Bronchial epithelial cell (primary cell): Measurements from ENCODE around the gene PRSS8. TPM values are rescaled to one million over a fixed set of nuclear protein-coding genes. Genes with fewer than 3 reads are reported as not detected.

Experiments used
- DNase-seq: peaks from one replicate; pipeline ENCODE4 v3.0.0-alpha.2; 2010; ENCODE audit warnings: low read depth
- FAIRE-seq: peaks from 2 replicates; lab custom pipeline; 2011; peaks lifted over from hg19 to GRCh38; lab: Jason Lieb, UNC
- H3K27me3 ChIP-seq: 2 replicates; pipeline ENCODE4 v1.5.1; 2011; ENCODE audit warnings: low read length; ENCODE audit not compliant: control insufficient read depth, insufficient read depth
- H3K36me3 ChIP-seq: 2 replicates; pipeline ENCODE4 v1.5.1; 2011; ENCODE audit warnings: low read length; ENCODE audit not compliant: control insufficient read depth, insufficient read depth
- H3K4me3 ChIP-seq: 2 replicates; pipeline ENCODE4 v1.5.1; 2011; ENCODE audit warnings: mild to moderate bottlenecking, low read depth, low read length, control low read depth
- total RNA-seq: library from RNA; depleted of rRNA; stranded (reverse); fragments of >200 nt; gene quantifications from 2 replicates; pipeline ENCODE4 v1.2.1, GENCODE V29; 2014
- TF ChIP-seq, protein P1 (sequence below): IDR thresholded peaks from 2 replicates; pipeline ENCODE4 v1.5.1; 2011; ENCODE audit warnings: mild to moderate bottlenecking, moderate library complexity, low read length, control low read depth, inconsistent platforms; ENCODE audit not compliant: insufficient read depth, severe bottlenecking

PRSS8 gene
- total RNA-seq, 1 donor from 2014 or later, result 15.0 TPM

- no peak for DNase-seq
- TF ChIP-seq, protein P1, sequence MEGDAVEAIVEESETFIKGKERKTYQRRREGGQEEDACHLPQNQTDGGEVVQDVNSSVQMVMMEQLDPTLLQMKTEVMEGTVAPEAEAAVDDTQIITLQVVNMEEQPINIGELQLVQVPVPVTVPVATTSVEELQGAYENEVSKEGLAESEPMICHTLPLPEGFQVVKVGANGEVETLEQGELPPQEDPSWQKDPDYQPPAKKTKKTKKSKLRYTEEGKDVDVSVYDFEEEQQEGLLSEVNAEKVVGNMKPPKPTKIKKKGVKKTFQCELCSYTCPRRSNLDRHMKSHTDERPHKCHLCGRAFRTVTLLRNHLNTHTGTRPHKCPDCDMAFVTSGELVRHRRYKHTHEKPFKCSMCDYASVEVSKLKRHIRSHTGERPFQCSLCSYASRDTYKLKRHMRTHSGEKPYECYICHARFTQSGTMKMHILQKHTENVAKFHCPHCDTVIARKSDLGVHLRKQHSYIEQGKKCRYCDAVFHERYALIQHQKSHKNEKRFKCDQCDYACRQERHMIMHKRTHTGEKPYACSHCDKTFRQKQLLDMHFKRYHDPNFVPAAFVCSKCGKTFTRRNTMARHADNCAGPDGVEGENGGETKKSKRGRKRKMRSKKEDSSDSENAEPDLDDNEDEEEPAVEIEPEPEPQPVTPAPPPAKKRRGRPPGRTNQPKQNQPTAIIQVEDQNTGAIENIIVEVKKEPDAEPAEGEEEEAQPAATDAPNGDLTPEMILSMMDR, result no peak
- FAIRE-seq, result no peak
- H3K36me3 ChIP-seq, result peaks cover 18% of the 10 kb centered on the region
- no peaks in the 10 kb centered on the region for H3K27me3 ChIP-seq
- no peak overlapping the region for H3K4me3 ChIP-seq
Measured at GRCh38 chr16:31131416-31131815, 4.1 kb downstream of the PRSS8 start.

DNA sequence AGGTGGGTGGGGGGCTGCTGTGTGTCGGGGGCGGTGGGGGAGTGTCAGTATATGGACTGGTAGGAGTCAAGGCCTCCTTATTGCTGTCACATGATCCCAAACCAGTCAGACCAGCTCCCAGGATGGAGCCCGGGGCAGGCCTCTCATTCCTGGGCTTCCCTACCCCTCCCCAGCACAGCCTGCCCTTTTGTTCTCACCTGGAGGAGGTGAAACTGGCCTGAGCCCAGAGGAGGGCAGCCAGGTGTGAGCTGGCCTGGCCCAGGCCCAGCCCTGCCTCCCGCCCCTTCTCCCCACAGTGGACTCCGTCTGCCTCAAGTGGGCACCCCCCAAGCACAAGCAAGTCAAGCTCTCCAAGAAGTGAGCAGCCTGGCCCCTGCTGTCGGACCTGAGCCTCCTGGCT, 4.6 kb downstream of the PRSS8 start:
- Histone ChIP-seq H3K36me3 (peaks cover 18% of the 10 kb centered on the region), H3K4me3 (no peak overlapping the region)
- DNase-seq, result peak; percentile 82

GRCh38 chr16:31130336-31130891, 5.1 kb downstream of the PRSS8 start:
- FAIRE-seq, result no peak
- Histone ChIP-seq H3K36me3 (peaks cover 18% of the 10 kb centered on the region), H3K4me3 (no peak overlapping the region), H3K27me3 (no peaks in the 10 kb centered on the region)
- DNase-seq, result no peak
- TF ChIP-seq, protein P1, result no peak

More for the DNA sequence above, 4.6 kb downstream of the PRSS8 start:
- FAIRE-seq, result no peak
- H3K27me3 ChIP-seq, result no peaks in the 10 kb centered on the region
- TF ChIP-seq, protein P1, result no peak

GRCh38 chr16:31129568-31130335, 5.8 kb downstream of the PRSS8 start:
- TF ChIP-seq, protein P1, result peak; percentile 26
- FAIRE-seq (peak; percentile 13), DNase-seq (no peak)
- Histone ChIP-seq H3K36me3 (peaks cover 18% of the 10 kb centered on the region), H3K27me3 (no peaks in the 10 kb centered on the region), H3K4me3 (no peak overlapping the region)

GRCh38 chr16:31128711-31129567, 6.6 kb downstream of the PRSS8 start:
- Histone ChIP-seq H3K4me3 (no peak overlapping the region), H3K27me3 (no peaks in the 10 kb centered on the region), H3K36me3 (peaks cover 18% of the 10 kb centered on the region)
- FAIRE-seq, result no peak
- TF ChIP-seq, protein P1, result no peak
- peak; percentile 59 for DNase-seq
